GM11168 (cell line): ENCODE measurements around the gene TMEM204.
"Not testable (repeated sequence)": the region's sequence is repeated elsewhere in the genome, so short reads cannot be mapped to it uniquely, and the experiment has no call there.

Source experiments
- in situ Hi-C: fragments of 300-500 bp; cut with MboI; formaldehyde crosslinking; loops from one replicate; pipeline ENCODE4 v1.12.0; 2022; ENCODE audit warnings: low sequenced_read_pairs; ENCODE audit not compliant: unreplicated experiment

Gene TMEM204

DNA sequence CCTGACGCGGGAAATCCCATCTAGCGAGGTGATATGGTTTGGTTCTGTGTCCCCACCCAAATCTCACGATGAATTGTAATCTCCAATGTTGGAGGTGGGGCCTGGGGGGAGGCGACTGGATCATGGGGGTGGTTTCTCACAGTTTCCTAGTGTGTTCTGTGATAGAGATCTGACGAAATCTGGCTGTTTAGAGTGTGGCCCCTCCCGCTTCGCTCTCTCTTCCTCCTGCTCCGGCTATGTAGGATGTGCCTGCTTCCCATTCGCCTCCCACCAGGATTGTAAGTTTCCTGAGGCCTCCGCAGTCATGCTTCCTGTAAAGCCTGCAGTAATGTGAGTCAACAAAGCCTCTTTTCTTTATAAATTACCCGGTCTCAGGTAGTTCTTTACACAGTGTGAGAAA, 46.8 kb downstream of the TMEM204 start:
- in situ Hi-C loops = no loop called here

DNA sequence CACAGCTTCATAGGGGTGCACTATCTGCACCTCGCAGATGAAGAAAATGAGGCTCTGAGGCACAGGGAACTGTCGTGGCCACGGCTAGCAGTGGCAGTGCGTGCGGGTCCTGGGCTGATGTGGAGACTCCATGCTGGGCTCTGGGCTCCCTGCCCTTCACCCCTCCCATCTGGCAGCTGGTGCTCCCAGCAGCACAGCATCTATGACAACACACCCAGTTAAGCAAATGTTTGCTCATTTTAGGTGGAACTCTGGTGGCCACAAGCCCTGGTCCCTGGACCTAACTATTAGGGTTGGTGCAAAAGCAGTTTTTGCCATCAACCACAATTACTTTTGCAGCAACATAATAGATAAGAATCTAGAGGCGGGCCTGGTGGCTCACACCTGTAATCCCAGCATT, 47.5 kb downstream of the TMEM204 start:
- in situ Hi-C loops = no loop called here

DNA sequence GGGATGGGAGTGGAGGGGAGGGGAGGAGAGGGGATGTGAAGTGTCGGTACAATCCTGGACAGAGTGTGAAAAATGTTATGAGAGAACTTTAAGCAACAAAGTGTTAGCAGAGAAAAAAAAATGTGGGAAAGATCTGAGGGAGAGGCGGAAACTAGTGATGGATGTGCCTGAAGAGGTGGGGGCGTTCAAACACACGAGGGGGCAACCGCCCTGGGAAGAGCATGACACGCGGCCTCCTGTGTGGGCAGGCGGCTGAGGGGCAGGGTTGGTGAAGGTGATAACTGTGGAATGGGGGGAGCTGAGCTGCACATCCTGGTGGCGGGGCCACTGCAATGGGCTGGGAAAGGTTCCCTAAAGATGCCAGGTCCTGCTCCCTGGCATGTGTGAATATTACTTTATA, 48.3 kb downstream of the TMEM204 start:
- in situ Hi-C loops = no loop called here

GRCh38 chr16:1583180-1583579, 49.7 kb downstream of the TMEM204 start:
- in situ Hi-C loops = no loop called here

- in situ Hi-C loops = no loop called here
Measured at GRCh38 chr16:1584926-1585484, 51.5 kb downstream of the TMEM204 start.

- in situ Hi-C loops = no loop called here
Measured at GRCh38 chr16:1590366-1590765, 56.9 kb downstream of the TMEM204 start.

DNA sequence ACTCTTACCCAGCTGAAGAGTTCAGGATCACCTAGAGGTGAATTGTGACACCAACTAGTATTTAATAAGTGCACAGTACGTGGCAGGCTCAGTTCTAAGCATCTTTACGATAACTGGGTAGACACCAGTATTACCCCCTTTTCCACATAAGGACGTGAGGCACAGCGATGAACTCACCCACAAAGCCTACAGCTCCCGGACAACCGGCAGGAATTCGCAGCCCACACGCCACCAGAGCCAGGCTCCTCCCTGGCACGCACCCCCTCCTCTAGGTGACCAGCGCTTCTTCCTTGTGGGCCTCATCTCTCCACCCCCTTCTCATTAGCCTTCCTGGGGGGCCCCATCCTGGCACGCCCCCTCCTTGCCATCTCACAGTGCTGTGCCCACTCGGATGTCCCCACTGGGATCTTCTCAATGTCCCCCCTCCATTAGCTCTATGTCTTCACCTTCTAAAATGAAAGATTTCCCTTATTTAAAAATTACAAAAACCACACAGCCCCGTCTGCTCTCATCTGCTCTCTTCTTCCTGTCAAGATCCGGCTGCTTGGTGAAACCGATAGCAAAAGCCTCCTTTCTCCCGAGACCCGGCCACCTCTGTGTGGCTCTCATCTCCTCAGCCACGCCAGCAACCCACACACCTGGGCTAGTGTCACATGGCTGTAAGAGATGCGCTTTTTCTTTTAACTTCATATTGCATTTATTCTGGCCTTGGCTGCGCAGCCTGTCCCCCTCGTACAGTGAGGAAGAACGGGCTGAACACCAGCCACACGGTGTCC, 57.7 kb downstream of the TMEM204 start:
- in situ Hi-C loops = no loop called here

DNA sequence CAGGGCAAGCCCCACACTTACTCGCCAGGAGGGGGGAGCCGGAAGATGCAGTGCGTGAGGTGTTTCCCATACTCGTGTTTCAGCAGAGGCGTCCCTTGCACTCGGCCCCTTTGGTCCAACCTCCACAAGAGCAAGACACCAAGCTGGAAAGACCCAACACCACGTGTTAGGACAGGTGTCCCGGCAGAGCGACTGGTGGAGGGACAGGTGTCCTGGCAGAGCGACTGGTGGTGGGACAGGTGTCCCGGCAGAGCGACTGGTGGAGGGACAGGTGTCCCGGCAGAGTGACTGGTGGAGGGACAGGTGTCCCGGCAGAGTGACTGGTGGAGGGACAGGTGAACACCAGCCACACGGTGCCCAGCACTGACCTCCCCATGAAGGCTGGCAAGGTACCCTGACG, 59.0 kb downstream of the TMEM204 start:
- in situ Hi-C loops = no loop called here

DNA sequence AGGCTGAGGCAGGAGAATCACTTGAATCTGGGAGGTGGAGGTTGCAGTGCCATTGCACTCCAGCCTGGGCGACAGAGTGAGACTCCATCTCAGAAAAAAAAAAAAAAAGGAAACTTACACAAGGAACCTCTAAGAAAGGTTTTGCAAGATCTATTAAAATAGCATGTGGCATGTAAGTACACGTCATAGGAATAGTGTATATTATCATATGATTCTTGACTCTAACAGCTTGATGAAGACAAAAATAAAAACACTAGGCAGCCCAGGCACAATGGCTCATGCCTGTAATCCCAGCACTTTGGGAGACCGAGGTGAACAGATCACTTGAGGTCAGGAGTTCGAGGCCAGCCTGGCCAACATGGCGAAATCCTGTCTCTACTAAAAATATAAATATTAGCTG, 62.0 kb downstream of the TMEM204 start:
- in situ Hi-C loops = not testable (repeated sequence)

GRCh38 chr16:1596516-1596915, 63.0 kb downstream of the TMEM204 start:
- in situ Hi-C loops = no loop called here

GRCh38 chr16:1597154-1597553, 63.7 kb downstream of the TMEM204 start:
- in situ Hi-C loops = no loop called here

DNA sequence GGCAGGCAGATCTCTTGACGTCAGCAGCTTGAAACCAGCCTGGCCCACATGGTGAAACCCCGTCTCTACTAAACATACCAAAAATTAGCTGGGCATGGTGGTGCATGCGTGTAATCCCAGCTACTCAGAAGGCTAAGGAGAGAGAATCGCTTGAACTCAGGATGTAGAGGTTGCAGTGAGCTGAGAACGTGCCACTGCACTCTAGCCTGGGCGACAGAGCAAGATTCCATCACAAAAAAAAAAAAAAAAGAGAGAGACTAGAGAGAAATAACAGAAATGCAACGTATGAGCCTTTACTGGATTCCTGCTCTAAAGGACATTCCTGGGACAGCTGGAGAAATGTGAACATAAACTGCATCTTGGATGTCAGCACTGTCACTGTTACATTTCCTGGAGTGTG, 67.6 kb downstream of the TMEM204 start:
- in situ Hi-C loops = no loop called here

DNA sequence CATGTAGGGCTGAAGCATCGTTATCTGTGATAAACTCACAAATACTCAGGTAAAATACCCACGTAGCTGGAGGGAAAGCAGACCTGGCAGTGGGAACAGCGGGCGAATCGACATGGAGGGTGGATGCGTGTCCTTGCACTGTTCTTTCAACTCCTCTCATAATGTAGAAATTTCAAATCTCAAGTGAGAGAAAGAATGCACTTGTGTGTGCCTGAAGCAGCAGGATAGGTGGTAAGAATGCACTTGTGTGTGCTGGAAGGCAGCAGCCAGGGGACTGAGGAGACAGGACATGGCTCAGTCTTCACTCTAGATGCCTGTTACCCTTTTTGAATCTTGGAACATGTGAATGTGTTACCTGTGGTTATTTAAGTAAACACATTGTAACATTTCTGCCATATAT, 68.0 kb downstream of the TMEM204 start:
- in situ Hi-C loops = no loop called here

DNA sequence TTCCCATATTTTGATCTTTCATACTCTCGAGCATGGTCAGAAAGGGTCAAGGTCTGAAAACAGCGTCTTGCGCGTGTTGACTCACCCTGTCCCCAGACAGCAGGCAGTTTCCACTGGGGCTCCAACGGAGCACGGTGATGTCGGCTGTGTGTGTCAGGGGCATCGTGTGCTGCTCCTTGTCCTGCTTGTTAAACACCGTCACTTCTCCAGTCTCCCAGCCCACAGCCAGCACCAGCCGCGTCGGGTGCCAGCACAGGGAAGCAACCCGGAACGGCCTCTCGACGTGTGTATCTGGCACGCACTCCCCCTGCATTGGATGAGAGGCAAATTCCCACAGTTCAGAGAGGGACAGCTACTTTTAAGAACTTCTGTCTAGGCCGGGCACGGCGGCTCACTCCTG, 68.8 kb downstream of the TMEM204 start:
- in situ Hi-C loops = no loop called here
